Inflammatory macrophage treated with lipopolysaccharide for 1 hour (primary cell): ENCODE results near the gene TMEM181.
"Not testable (repeated sequence)": the region's sequence is repeated elsewhere in the genome, so short reads cannot be mapped to it uniquely, and the experiment has no call there.

ENCODE experiments used
- DNase-seq, 2 donors: peaks; one replicate each; pipeline ENCODE4 v3.0.0-alpha.2; 2020 to 2022

The TMEM181 gene

GRCh38 chr6:158624684-158625682 lies 65.1 kb downstream of the TMEM181 start:
- DNase-seq: no peak

- DNase-seq: no peak
Measured at GRCh38 chr6:158625881-158626305, 66.0 kb downstream of the TMEM181 start.

- no peak for DNase-seq
Measured at GRCh38 chr6:158626360-158627167, 66.7 kb downstream of the TMEM181 start.

GRCh38 chr6:158627168-158627939 lies 67.5 kb downstream of the TMEM181 start:
- DNase-seq: no peak

GRCh38 chr6:158627940-158628211 lies 68.0 kb downstream of the TMEM181 start:
- DNase-seq: no peak

GRCh38 chr6:158628542-158628941 lies 68.7 kb downstream of the TMEM181 start:
- no peak for DNase-seq

GRCh38 chr6:158629367-158630221 lies 69.7 kb downstream of the TMEM181 start:
- DNase-seq: no peak

- DNase-seq: no peak
Measured at GRCh38 chr6:158630938-158631616, 71.2 kb downstream of the TMEM181 start.

- DNase-seq: peak; percentile 32 to 50
Measured at GRCh38 chr6:158631678-158632537, 72.0 kb downstream of the TMEM181 start.

- DNase-seq: not testable (repeated sequence)
Measured at GRCh38 chr6:158632538-158633119, 72.7 kb downstream of the TMEM181 start.

GRCh38 chr6:158633127-158633526 lies 73.2 kb downstream of the TMEM181 start:
- no peak for DNase-seq

- no peak for DNase-seq
Measured at GRCh38 chr6:158634695-158635426, 75.0 kb downstream of the TMEM181 start.

GRCh38 chr6:158635427-158636073 lies 75.7 kb downstream of the TMEM181 start:
- no peak for DNase-seq

GRCh38 chr6:158636778-158637177 lies 76.9 kb downstream of the TMEM181 start:
- DNase-seq: no peak

- no peak for DNase-seq
Measured at GRCh38 chr6:158638324-158638854, 78.5 kb downstream of the TMEM181 start.

GRCh38 chr6:158639056-158639455 lies 79.2 kb downstream of the TMEM181 start:
- DNase-seq: no peak

GRCh38 chr6:158640519-158640918 lies 80.6 kb downstream of the TMEM181 start:
- DNase-seq: no peak

GRCh38 chr6:158642097-158642601 lies 82.3 kb downstream of the TMEM181 start:
- no peak for DNase-seq
